ENCODE measurements around the gene DARS2.

The DARS2 gene

DNA sequence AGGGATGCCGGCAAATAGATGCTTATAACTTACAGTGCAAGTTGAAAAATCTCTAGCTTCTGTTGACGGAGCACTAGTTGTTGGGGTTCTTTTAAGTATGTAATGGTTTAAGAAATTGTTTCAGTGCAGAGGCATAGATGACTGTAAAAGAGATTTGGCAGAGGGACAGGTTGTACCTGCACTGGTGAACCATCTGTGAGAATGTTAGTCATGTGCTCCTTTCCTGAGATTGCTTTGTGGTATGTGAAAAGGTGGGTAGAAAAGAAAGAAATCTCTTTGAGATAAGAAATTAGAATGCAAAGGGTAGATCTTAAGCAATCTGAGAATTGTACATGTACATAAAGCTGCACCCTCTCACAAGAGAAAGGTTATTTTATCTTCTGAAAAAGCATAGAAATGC is 63.2 kb downstream of the DARS2 start:
- Histone ChIP-seq H3K4me1 (ENCODE audit: control insufficient read depth, insufficient read depth, low read length, unreplicated experiment) (no peaks in the 10 kb centered on the region), H3K4me3 (ENCODE audit: low read depth, low read length) (no peak overlapping the region), H2AFZ (ENCODE audit: low read length, unreplicated experiment) (no peak overlapping the region), H3K27ac (ENCODE audit: low read depth, low read length) (no peak overlapping the region), H3K36me3 (ENCODE audit: insufficient read depth, low read length) (peaks cover 14% of the 10 kb centered on the region), H3K27me3 (ENCODE audit: insufficient read depth, low read length) (no peaks in the 10 kb centered on the region), H3K79me2 (ENCODE audit: control insufficient read depth, insufficient read depth, low read length, unreplicated experiment) (no peaks in the 10 kb centered on the region)

DNA sequence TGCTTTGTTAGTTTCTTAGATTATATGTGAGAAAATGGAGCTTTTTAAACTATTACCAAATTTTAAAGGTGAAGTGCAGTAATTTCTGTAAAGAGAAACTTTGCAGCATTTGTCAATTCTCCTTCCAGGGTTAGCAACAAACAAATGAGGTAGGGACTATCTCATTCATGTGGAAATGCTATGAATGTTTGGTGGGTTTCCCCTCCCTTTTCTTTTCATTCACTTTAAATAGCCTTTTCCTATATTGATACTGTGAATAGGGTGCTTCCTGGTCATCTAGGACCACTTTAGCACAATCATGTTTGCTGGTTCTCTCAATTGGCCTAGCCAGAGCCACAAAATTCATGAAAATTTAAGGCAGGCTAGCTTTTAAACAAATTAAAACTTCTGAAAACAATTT is 64.3 kb downstream of the DARS2 start:
- no peak overlapping the region for H3K4me3 ChIP-seq (ENCODE audit: low read depth, low read length)
- peaks cover 14% of the 10 kb centered on the region for H3K36me3 ChIP-seq (ENCODE audit: insufficient read depth, low read length)
- H3K27me3 ChIP-seq (ENCODE audit: insufficient read depth, low read length) = no peaks in the 10 kb centered on the region
- H3K4me1 ChIP-seq (ENCODE audit: control insufficient read depth, insufficient read depth, low read length, unreplicated experiment) = no peaks in the 10 kb centered on the region
- H2AFZ ChIP-seq (ENCODE audit: low read length, unreplicated experiment) = no peak overlapping the region
- no peaks in the 10 kb centered on the region for H3K79me2 ChIP-seq (ENCODE audit: control insufficient read depth, insufficient read depth, low read length, unreplicated experiment)
- H3K27ac ChIP-seq (ENCODE audit: low read depth, low read length) = no peak overlapping the region

DNA sequence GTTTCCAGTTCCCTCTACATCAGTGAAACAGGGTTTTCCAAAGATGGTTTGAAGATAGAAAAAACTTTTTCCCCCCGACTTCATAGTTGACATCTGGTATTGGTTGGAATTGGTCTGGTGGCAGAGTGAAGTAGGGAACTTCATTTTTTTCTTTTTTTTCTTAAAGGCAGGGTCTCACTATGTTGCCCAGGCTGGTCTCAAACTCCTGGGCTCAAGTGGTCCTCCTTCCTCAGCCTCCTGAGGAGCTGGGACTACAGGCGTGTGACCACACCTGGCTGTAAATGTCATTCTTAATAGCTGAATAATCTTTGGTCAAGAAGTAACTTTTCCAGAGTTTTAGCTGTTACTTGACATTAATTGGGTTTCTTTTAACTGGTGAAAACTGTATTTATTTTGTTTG is 65.4 kb downstream of the DARS2 start:
- Histone ChIP-seq H3K79me2 (ENCODE audit: control insufficient read depth, insufficient read depth, low read length, unreplicated experiment) (no peaks in the 10 kb centered on the region), H3K4me1 (ENCODE audit: control insufficient read depth, insufficient read depth, low read length, unreplicated experiment) (no peaks in the 10 kb centered on the region), H2AFZ (ENCODE audit: low read length, unreplicated experiment) (no peak overlapping the region), H3K27ac (ENCODE audit: low read depth, low read length) (no peak overlapping the region), H3K27me3 (ENCODE audit: insufficient read depth, low read length) (no peaks in the 10 kb centered on the region), H3K36me3 (ENCODE audit: insufficient read depth, low read length) (peaks cover 14% of the 10 kb centered on the region), H3K4me3 (ENCODE audit: low read depth, low read length) (no peak overlapping the region)

DNA sequence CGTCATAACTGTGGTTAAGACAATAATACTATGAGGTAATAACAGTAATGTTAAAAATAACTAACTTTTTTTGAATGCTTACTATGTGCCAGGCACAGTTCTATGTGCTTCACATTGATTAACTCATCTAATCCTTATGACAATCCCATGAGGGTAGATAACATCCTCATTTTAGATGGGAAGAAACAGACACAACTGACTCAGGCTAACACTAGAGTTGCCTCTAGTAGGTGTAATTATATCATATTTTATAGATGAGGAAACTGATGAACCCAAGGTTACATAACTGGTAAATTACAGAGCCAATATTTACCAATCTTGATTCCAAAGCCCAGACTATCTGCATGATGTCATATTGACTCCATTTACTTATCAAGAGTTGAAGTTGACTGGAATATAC is 69.1 kb downstream of the DARS2 start:
- H3K27ac ChIP-seq (ENCODE audit: low read depth, low read length) = no peak overlapping the region
- H3K4me1 ChIP-seq (ENCODE audit: control insufficient read depth, insufficient read depth, low read length, unreplicated experiment) = no peaks in the 10 kb centered on the region
- no peaks in the 10 kb centered on the region; the same call in 1 of the 2 replicates for H3K36me3 ChIP-seq (ENCODE audit: insufficient read depth, low read length)
- H3K27me3 ChIP-seq (ENCODE audit: insufficient read depth, low read length) = no peaks in the 10 kb centered on the region
- H3K79me2 ChIP-seq (ENCODE audit: control insufficient read depth, insufficient read depth, low read length, unreplicated experiment) = no peaks in the 10 kb centered on the region
- H3K4me3 ChIP-seq (ENCODE audit: low read depth, low read length) = no peak overlapping the region
- H2AFZ ChIP-seq (ENCODE audit: low read length, unreplicated experiment) = no peak overlapping the region

DNA sequence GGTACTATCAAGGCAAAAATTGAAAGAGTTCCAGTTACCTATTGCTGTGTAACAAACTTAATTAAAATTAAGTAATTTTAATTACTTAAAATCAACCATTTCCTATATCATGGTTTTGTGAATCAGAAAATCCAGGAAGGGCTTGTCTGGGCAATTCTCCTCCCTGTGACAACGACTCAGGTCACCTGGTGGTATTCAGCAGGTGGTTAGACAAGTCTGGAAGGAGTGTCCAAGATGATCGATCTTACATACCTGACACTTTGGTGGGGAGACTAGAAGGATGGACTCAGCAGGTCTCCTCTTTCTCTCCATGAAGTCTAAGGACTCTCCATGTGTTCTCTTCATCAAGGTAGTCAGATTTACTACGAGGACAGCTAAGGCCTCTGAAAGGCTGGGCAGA is 69.7 kb downstream of the DARS2 start:
- no peak overlapping the region for H3K27ac ChIP-seq (ENCODE audit: low read depth, low read length)
- H2AFZ ChIP-seq (ENCODE audit: low read length, unreplicated experiment) = no peak overlapping the region
- H3K79me2 ChIP-seq (ENCODE audit: control insufficient read depth, insufficient read depth, low read length, unreplicated experiment) = no peaks in the 10 kb centered on the region
- no peaks in the 10 kb centered on the region for H3K27me3 ChIP-seq (ENCODE audit: insufficient read depth, low read length)
- no peaks in the 10 kb centered on the region; the same call in 1 of the 2 replicates for H3K36me3 ChIP-seq (ENCODE audit: insufficient read depth, low read length)
- no peaks in the 10 kb centered on the region for H3K4me1 ChIP-seq (ENCODE audit: control insufficient read depth, insufficient read depth, low read length, unreplicated experiment)
- H3K4me3 ChIP-seq (ENCODE audit: low read depth, low read length) = no peak overlapping the region

DNA sequence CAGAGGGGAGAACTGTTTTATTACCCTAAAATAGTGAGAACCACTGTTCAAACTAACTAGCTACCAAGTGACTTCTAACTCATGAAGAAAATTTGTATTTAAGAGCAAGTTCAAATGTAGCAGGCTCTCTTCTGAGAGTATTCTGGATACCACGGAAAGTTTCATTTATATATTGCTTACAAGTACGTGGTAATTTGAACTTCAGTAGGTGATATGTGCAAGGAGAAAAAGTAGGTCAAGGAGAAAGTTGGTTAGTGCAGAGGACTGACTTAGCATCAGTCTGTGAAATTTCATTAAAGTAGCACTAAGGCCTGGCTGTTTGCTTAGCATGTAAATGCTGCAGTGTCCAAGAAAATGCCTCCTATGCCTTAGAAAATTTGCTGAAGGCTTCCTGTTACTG is 76.0 kb downstream of the DARS2 start:
- Histone ChIP-seq H3K4me1 (ENCODE audit: control insufficient read depth, insufficient read depth, low read length, unreplicated experiment) (no peaks in the 10 kb centered on the region), H3K79me2 (ENCODE audit: control insufficient read depth, insufficient read depth, low read length, unreplicated experiment) (no peaks in the 10 kb centered on the region), H3K36me3 (ENCODE audit: insufficient read depth, low read length) (no peaks in the 10 kb centered on the region), H3K27ac (ENCODE audit: low read depth, low read length) (no peak overlapping the region), H3K4me3 (ENCODE audit: low read depth, low read length) (no peak overlapping the region), H2AFZ (ENCODE audit: low read length, unreplicated experiment) (no peak overlapping the region), H3K27me3 (ENCODE audit: insufficient read depth, low read length) (no peaks in the 10 kb centered on the region)

DNA sequence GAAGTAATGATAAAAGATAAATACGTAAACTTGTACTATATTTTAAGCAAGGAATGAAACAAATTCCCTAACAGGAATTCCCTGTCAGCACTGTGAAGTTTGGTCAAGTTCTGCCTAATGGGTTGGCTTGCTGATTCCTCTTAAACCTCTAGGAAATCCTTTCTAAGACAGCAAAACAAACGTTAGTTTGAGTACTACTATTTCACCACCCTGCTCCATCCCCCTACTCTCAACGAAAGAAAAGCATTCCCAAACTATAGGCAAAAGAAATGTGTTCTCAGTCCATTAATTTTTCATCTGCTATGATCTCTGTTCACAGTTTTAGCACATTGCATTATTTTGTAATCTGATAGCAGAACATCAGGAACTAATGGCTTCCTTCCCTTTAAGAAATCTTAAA is 76.5 kb downstream of the DARS2 start:
- Histone ChIP-seq H3K27ac (ENCODE audit: low read depth, low read length) (no peak overlapping the region), H3K4me1 (ENCODE audit: control insufficient read depth, insufficient read depth, low read length, unreplicated experiment) (no peaks in the 10 kb centered on the region), H3K79me2 (ENCODE audit: control insufficient read depth, insufficient read depth, low read length, unreplicated experiment) (no peaks in the 10 kb centered on the region), H3K27me3 (ENCODE audit: insufficient read depth, low read length) (no peaks in the 10 kb centered on the region), H3K4me3 (ENCODE audit: low read depth, low read length) (no peak overlapping the region), H3K36me3 (ENCODE audit: insufficient read depth, low read length) (no peaks in the 10 kb centered on the region), H2AFZ (ENCODE audit: low read length, unreplicated experiment) (no peak overlapping the region)

DNA sequence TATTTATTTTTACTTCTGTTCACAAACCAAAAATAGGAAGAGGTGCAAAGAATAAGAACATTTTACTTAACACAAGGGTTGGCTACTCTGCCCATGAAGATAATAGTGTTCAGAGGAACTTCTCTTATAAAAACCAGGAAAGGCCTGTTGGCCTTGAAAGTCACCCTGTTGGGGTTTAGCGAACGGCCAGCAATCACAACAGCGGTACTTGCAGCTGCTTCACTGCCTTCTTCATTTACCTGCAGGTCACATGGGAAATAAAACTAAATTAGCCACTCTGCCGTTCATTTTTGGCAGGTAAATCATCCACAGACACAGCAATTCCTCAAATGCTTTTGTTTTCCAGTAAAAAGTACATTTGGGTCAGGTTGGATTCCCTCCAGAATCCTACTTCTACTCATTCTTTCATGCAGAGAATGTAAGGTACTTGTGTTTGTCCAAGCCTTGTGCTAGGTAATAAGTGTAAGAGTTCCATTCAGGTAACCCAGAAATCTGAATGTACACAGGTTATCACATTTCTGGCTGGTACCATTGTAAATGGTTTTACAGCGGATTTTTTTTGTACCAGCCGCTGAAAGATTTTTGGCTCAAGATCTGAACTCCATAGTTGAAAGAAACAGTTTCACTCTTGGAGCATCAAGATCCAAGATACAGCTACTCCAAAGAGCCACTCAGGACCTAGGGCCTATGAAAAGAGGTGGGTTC is 79.5 kb downstream of the DARS2 start:
- Histone ChIP-seq H3K79me2 (ENCODE audit: control insufficient read depth, insufficient read depth, low read length, unreplicated experiment) (no peaks in the 10 kb centered on the region), H3K4me3 (ENCODE audit: low read depth, low read length) (no peak overlapping the region), H2AFZ (ENCODE audit: low read length, unreplicated experiment) (no peak overlapping the region), H3K27ac (ENCODE audit: low read depth, low read length) (no peak overlapping the region), H3K36me3 (ENCODE audit: insufficient read depth, low read length) (no peaks in the 10 kb centered on the region), H3K27me3 (ENCODE audit: insufficient read depth, low read length) (no peaks in the 10 kb centered on the region), H3K4me1 (ENCODE audit: control insufficient read depth, insufficient read depth, low read length, unreplicated experiment) (no peaks in the 10 kb centered on the region)
